Chondrocyte (in vitro differentiated cells): Measurements from ENCODE around the gene C1QTNF9B. TPM values are rescaled to one million over a fixed set of nuclear protein-coding genes. Genes with fewer than 3 reads are reported as not detected.

Experiments
- DNase-seq: peaks from one replicate; pipeline ENCODE4 v3.0.0; 2021; ENCODE audit warnings: mixed read lengths, low spot score
- H3K27ac Mint-ChIP-seq: one replicate; pipeline ENCODE4 v1.8.0; 2021; ENCODE audit warnings: mild to moderate bottlenecking, moderate library complexity, mixed read lengths; ENCODE audit not compliant: unreplicated experiment
- H3K27me3 Mint-ChIP-seq: 2 replicates; pipeline ENCODE4 v1.8.0; 2021; ENCODE audit warnings: low read depth, mixed read lengths
- H3K36me3 Mint-ChIP-seq: 2 replicates; pipeline ENCODE4 v1.8.0; 2021; ENCODE audit warnings: low read depth, mixed read lengths
- H3K4me1 Mint-ChIP-seq: 2 replicates; pipeline ENCODE4 v1.8.0; 2021; ENCODE audit warnings: low read depth, mild to moderate bottlenecking, mixed read lengths
- H3K4me3 Mint-ChIP-seq: one replicate; pipeline ENCODE4 v1.8.0; 2021; ENCODE audit warnings: mild to moderate bottlenecking, moderate library complexity, mixed read lengths; ENCODE audit not compliant: unreplicated experiment
- H3K9me3 Mint-ChIP-seq: 2 replicates; pipeline ENCODE4 v1.8.0; 2021; ENCODE audit warnings: low read depth, mixed read lengths
- CTCF ChIP-seq: fragments of 200-600 bp; sonication (generic); IDR thresholded peaks from 2 replicates; pipeline ENCODE4 v1.5.0; 2021; ENCODE audit warnings: antibody characterized with exemption, mild to moderate bottlenecking, moderate library complexity
- total RNA-seq: library from RNA; stranded (reverse); gene quantifications from 3 replicates; pipeline ENCODE4 v1.2.1, GENCODE V29; 2021

C1QTNF9B gene
- total RNA-seq, 1 donor from 2014 or later, result not detected

DNA sequence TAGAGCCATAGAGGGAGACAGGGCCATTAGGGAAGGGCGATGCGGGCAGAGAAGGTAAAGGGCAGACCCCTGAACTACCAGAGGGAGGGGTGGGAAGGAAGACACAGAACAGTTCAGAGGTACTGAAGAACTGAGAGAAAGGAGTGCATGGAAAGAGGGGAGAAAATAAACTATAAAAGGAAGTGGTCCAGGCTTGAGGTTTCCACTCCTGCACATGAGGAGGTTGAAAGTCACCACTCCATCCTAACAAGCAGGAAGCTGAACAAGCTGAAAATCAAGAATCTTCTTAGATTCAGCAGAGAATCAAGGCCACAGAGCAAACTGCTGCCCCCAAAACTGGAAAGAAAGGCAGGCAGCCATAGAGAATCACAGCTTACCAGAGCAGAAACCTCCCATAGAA lies 53.2 kb downstream of the C1QTNF9B start:
- no peak for DNase-seq
- Mint-ChIP-seq H3K36me3 (peaks cover 15% of the 10 kb centered on the region), H3K27ac (no peak overlapping the region), H3K4me3 (no peak overlapping the region), H3K9me3 (no peaks in the 10 kb centered on the region), H3K4me1 (no peaks in the 10 kb centered on the region), H3K27me3 (no peaks in the 10 kb centered on the region)
- TF ChIP-seq CTCF, result no peak

DNA sequence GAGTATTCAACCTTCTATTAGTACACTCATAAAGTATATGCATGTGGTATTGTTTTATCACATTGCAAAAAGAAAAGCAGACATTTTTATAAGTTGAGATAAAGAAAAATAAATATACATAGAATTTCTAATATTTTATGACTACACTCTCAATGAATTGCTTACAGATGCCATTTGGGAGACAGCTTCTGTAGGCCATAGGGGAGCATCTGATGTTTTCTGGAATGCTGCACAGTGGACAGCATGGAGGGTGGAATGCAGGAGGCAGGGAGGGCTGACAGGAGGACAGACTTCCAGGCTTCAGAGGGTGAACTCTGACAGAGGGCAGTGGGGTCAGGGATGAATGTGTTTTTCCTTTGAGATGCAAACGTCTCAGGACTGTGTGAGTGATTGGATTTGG lies 53.9 kb downstream of the C1QTNF9B start:
- no peak overlapping the region for H3K27ac Mint-ChIP-seq
- TF ChIP-seq CTCF, result no peak
- no peak for DNase-seq
- H3K9me3 Mint-ChIP-seq, result no peaks in the 10 kb centered on the region
- H3K4me3 Mint-ChIP-seq, result no peak overlapping the region
- H3K36me3 Mint-ChIP-seq, result peaks cover 15% of the 10 kb centered on the region
- H3K4me1 Mint-ChIP-seq, result no peaks in the 10 kb centered on the region
- H3K27me3 Mint-ChIP-seq, result no peaks in the 10 kb centered on the region

DNA sequence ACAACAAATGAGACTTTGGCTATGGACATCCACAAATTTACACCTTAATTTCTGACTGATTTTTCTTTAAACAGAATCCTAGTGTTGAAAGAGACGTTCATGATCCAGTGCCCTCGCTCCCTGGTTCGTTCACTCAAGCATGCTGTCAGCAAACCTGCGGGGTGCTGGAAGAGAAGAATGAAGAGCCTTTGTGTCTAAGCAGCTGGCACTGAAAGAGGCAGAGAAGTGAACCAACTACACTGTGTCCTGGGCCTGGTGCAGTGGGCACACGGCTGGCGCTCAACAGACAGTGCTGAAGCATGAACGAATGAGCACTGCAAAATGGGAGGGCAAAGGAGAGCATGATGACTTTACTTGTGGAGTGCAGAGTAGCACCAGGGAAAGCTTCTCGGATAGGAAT lies 54.9 kb downstream of the C1QTNF9B start:
- Mint-ChIP-seq H3K4me1 (no peaks in the 10 kb centered on the region), H3K27me3 (no peaks in the 10 kb centered on the region), H3K36me3 (peaks cover 16% of the 10 kb centered on the region), H3K4me3 (no peak overlapping the region), H3K9me3 (no peaks in the 10 kb centered on the region), H3K27ac (no peak overlapping the region)
- TF ChIP-seq CTCF, result no peak
- DNase-seq, result no peak

Other genes with a start within 250 kb of the C1QTNF9B start
- 13.9 to 20.2 TPM (median 14.4 TPM) in 3 replicates for gene MIPEP, start 8.1 kb downstream of the C1QTNF9B start, total RNA-seq